Retina (tissue), 1 donor: Measurements from ENCODE around the gene PHGDH.
"Not testable (repeated sequence)": the region's sequence is repeated elsewhere in the genome, so short reads cannot be mapped to it uniquely, and the experiment has no call there.

Source experiments
- DNase-seq: peaks from one replicate; pipeline ENCODE4 v3.0.0-alpha.2; 2016

PHGDH gene

DNA sequence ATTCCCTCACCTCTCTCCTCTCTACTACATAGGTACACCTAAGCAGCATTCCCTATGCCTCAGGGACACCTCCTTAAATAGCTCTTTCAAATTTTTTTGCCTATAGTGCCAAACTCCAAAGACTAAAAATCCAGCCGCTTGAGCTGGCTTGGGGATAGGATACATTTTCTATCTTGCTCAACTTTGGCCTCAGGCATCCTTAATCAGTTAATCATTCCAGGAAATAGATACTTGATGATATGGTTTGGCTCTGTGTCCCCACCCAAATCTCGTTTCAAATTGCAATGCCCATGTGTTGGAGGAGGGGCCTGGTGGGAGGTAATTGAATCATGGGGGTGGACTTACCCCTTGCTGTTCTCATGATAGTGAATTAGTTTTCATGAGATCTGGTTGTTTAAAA, 11.4 kb upstream of the PHGDH start:
- no peak for DNase-seq

GRCh38 chr1:119701659-119702058, 10.1 kb upstream of the PHGDH start:
- DNase-seq = no peak

DNA sequence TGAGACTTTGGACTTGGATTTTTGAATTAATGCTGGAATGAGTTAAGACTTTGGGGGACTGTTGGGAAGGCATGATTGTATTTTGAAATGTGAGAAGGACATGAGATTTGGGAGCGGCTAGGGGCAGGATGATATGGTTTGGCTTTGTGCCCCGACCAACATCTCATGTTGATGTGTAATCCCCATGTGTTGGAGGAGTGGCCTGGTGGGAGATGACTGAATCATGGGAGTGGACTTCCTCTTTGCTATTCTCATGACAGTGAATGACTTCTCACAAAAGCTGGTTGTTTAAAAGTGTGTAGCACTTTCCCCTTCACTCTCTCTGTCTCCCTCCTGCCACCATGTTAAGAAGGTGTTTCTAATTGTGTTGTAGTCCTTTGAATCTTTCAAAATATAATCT, 9.3 kb upstream of the PHGDH start:
- no peak for DNase-seq

- no peak for DNase-seq
These were observed 7.9 kb upstream of the PHGDH start for GRCh38 chr1:119703666-119704450.

DNA sequence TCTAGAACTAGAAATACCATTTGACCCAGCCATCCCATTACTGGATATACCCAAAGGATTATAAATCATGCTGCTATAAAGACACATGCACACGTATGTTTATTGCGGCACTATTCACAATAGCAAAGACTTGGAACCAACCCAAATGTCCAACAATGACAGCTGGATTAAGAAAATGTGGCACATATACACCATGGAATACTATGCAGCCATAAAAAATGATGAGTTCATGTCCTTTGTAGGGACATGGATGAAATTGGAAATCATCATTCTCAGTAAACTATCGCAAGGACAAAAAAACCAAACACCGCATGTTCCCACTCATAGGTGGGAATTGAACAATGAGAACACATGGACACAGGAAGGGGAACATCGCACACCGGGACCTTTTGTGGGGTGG, 5.1 kb upstream of the PHGDH start:
- DNase-seq = not testable (repeated sequence)

- DNase-seq = not testable (repeated sequence)
These were observed 354 bp upstream of the PHGDH start for GRCh38 chr1:119711356-119711803.

- peak; percentile 83 for DNase-seq
These were observed 756 bp downstream of the PHGDH start for GRCh38 chr1:119712342-119713038.

DNA sequence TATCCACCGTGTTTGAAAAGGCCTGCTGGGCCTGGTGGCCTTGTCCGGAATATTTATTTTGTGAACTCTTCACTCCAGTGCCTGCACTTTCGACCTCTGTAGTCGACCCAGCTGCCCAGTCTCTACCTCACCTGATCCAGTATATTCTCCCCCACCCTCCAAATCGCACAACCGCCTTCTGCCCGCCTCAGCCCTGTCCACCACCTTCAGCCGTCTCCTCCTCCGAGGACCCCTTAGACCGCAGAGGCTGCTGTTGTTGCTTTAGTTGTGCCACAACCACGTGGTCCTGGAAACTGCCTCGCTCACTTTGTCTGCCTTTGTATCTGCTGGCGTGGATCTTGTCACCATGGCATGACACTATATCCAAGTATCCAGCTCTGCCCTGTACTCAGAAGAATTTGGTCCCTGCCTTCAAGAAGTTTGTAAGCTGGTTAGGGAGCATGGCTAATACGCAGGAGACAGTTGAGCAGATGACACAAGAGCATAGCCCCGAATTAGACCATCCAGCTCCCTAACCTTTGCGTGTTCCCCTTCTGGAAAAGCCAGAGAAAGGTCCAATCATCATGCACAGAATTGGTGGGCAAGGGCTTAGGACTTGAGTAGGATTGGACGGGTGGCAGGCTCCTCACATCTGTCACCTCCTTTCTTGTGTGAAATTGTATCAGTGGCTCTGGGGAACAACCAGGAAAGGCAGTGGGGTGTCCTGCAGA, 1.5 kb downstream of the PHGDH start:
- DNase-seq = no peak

DNA sequence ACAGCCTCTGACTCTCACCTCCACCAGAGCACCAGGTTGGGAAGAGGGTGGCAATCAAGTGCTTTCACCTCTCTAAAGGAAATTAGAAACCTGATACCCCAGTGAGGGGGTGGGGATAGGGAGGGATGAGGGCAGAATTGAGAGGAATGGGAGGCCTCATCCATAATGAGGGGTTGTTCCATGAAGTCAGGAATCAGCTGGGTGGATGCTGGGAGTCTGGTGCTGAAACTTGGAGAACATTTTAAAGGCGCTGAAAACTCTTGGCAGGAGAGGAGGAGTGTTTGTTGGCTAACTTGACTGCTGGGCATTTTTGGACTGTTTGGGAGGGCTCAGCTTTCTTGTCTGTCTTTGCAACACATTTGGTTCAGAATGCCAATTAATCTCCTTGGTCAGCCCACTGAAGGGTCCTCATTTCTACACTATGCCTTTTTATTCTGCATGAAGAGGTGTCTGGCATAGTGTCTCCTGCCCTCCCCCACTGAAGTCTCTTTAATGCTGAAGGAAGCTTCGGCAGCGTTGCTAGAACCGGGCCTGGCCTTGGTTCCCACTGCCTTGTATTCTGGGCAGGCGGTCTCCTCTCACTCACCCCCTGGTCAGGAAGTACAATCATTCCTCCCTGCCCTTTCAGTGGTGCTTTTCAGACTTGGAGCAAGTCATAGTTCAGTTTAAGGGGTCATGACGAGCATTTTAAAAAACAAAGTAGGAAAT, 2.2 kb downstream of the PHGDH start:
- DNase-seq = no peak

DNA sequence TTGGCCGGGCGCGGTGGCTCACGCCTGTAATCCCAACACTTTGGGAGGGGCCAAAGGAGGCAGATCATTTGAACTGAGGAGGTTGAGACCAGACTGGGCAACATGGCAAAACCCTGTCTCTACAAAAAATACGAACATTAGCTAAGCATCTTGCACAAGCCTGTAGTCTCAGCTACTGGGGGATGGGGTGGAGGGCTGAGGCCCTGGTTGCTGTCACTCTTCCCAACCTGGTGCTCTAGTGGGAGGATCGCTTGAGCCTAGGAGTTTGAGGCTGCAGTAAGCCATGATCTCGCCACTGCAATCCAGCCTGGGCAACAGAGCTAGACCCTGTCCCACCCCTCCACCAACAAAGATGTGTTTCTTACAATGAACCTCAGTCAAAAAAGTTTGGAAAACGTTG, 2.8 kb downstream of the PHGDH start:
- no peak for DNase-seq

- no peak for DNase-seq
These were observed 3.8 kb downstream of the PHGDH start for GRCh38 chr1:119715542-119715941.

- no peak for DNase-seq
These were observed 6.7 kb downstream of the PHGDH start for GRCh38 chr1:119718409-119718808.

- DNase-seq = no peak
These were observed 7.2 kb downstream of the PHGDH start for GRCh38 chr1:119718972-119719371.

GRCh38 chr1:119720866-119721440, 9.2 kb downstream of the PHGDH start:
- no peak for DNase-seq

- no peak for DNase-seq
These were observed 10.2 kb downstream of the PHGDH start for GRCh38 chr1:119721896-119722295.

GRCh38 chr1:119724611-119725218, 13.0 kb downstream of the PHGDH start:
- DNase-seq = no peak

- DNase-seq = no peak
These were observed 13.9 kb downstream of the PHGDH start for GRCh38 chr1:119725626-119726025.

DNA sequence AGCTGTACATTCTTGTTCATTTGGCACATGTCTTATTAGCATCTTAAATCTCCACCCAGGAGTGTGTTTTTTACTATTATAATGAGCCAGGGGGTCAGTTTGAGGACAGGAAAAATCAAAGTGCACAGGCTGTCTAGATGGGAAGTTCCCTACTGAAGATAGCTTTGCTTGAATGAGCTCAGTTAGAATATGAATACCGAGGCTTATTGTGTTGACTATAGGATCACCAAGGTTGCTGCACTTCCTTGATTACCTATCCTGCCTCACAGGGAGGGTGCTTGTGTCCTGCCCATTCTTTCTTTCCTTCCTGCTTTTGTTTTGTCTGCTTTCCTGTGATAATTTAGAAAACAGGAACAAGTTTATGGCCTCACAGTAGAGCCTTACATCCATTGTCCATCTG, 16.3 kb downstream of the PHGDH start:
- no peak for DNase-seq

- no peak for DNase-seq
These were observed 17.3 kb downstream of the PHGDH start for GRCh38 chr1:119729044-119729443.

GRCh38 chr1:119731060-119731459, 19.3 kb downstream of the PHGDH start:
- no peak for DNase-seq

DNA sequence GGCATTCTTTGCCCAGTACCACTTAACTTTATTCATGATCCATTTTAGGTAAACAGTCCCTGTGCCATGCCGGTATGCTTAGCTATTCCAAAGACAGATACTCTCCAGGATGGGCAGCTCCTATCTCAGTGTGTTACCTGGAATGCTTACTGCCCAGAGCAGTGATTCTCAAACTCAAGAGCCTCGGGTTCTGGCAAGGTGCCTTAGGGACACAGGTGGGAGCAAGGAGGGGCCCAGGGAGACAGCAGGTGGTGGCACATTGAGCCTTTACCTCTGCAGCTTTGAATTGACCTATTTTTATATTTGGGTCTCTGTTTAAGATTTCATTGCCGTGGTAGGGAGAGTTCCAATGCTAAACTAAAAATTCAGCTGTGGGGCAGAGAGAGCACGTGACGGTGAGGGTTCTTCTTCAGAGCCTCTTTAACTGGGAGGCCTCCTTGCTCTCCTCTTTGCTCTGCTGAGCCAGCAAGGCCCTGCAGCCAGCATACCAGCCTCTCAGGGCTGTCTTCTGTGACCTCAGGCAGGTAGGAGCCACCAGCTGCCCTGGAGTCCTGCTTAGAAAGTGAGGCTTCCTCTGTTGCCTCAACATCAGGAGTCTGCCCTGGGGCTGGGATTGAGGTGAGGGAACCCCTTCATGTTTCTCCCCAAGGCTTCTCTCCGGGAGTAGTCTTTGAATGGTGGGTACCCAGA, 20.2 kb downstream of the PHGDH start:
- no peak for DNase-seq
